GM21576 (cell line): ENCODE measurements around the gene PHETA1.

Source experiments
- ATAC-seq: cut with Tn5 transposase; IDR thresholded peaks from one replicate; pipeline ENCODE4 v1.9.1; 2021; ENCODE audit warnings: mild to moderate bottlenecking, moderate library complexity; ENCODE audit not compliant: unreplicated experiment

PHETA1 gene

DNA sequence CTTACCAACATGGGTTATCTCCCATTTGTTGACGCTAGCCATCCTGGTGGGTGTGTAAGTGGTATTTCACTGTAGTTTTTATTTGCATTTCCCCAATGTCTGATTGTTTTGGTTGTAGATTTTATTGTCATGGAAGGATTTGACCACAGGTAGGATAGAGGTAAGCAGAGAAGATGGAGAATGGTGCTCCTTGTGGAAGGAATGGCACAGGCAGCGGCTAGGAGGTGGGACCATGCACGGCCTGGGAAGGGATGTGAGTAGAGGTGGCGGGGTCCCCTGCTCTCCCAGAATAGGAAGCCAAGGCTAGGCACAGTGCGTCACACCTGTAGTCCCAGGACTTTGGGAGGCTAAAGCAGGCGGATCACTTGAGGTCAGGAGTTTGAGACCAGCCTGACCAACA lies 41.4 kb downstream of the PHETA1 start:
- ATAC-seq = no peak

DNA sequence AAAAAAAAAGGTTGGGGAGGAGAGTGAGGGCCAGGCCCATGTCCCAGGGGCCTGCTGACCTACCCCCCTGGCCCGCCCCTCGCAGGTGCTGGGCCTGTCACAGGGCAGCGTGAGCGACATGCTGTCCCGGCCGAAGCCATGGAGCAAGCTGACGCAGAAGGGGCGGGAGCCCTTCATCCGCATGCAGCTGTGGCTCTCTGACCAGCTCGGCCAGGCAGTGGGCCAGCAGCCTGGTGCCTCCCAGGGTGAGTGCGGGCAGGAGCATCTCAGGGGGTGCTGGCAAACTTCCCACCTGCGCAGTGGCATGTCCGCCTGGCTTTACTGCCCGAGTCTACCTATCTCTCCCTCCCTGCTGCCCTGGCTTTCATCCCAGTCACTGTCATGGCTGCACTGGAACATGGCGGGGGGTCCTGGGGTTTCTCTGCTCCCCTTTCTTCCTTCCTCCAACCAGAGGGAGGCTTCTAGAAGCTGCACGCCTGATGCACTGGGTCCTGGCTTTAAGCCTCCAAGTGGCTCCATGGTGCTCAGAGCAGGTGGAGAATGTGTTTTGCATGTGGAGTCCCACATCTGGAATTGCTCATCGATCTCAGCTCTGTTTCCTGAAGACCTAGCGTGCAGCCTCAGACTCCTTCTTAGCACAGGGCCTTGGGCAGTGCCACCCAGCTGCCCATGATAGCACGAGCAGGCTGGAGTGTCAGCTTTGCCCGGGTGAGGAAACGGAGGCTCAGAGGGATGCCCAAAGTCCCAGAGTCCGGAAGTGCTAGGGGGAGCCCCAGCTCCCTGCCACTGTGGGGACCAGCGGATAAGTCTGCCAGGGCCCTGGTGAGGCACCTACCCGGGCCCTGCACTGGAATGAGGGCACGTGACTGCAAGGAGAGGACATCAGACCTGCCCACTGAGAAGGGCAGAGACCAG lies 46.3 kb downstream of the PHETA1 start:
- no peak for ATAC-seq

DNA sequence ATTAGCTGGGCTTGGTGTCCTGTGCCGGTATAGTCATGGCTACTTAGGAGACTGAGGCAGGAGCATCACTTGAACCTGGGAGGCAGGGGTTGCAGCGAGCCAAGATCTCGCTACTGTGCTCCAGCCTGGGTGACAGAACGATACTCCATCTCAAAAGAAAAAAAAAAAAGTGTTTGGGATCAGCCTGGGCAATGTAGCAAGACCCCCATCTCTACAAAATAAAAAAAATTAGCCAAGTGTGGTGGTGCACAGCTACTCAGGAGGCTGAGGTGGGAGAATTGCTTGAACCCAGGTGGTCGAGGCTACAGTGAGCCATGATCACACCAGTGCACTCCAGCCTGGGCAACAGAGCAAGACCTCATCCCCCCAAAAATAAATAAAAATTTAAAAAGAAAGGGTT lies 47.6 kb downstream of the PHETA1 start:
- no peak for ATAC-seq

DNA sequence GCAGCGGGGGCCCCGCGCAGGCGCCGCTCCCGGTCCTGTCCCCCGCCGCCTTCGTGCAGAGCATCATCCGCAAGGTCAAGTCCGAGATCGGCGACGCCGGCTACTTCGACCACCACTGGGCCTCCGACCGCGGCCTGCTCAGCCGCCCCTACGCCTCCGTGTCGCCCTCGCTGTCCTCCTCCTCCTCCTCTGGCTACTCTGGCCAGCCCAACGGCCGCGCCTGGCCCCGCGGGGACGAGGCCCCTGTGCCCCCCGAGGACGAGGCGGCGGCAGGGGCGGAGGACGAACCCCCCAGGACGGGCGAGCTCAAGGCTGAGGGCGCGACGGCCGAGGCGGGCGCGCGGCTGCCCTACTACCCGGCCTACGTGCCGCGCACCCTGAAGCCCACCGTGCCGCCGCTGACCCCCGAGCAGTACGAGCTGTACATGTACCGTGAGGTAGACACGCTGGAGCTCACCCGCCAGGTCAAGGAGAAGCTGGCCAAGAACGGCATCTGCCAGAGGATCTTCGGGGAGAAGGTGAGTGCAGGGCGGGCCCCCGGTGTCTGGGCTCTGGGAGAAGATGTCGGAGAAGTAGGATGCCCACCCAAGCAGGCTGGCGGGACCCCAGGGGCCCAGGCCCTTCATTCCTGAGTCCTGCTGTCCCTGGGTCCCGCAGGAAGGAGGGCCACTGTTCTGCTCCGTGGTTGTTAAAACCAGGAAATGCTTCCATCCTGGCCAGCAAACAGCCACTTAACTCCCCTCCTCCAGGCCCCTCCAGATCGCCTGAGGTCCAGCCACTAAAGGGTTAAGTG lies 48.4 kb downstream of the PHETA1 start:
- no peak for ATAC-seq

DNA sequence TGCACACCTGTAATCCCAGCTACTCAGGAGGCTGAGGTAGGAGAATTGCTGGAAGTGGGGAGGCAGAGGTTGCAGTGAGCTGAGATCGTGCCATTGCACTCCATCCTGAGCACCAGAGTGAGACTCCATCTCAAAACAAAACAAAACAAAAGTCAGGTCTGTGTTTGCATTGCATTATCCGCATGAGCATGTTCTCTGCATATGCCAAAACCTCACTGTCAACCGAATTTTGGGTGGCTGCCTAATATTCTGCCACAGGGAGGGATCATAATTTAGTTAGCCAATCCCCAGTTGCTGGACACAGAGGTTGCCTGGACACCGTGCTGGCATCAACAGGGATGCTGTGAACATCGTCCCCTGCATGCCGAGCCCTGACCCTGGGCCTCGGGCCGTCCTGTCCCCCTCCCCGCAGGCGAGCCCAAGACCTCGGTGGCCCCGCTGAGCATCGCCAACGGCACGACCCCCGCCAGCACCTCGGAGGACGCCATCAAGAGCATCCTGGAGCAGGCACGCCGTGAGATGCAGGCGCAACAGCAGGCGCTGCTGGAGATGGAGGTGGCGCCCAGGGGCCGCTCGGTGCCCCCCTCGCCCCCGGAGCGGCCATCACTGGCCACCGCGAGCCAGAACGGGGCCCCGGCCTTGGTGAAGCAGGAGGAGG lies 49.2 kb downstream of the PHETA1 start:
- no peak for ATAC-seq

DNA sequence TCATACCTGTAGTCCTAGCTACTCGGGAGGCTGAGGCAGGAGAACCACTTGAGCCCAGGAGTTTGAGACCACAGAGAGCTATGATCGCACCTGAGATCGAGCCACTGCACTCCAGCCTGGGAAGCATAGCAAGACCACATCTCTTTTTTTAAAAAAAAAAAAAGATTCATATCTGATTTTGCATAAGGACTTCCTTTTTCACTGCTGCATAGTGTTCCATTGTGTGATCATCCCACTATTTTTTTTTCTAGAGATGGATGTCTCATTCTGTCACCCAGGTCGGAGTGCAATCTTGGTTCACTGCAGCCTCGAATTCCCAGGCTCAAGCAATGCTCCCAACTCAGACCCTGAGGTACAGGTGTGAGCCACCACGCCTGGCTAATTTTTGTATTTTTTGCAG lies 50.4 kb downstream of the PHETA1 start:
- ATAC-seq = no peak

DNA sequence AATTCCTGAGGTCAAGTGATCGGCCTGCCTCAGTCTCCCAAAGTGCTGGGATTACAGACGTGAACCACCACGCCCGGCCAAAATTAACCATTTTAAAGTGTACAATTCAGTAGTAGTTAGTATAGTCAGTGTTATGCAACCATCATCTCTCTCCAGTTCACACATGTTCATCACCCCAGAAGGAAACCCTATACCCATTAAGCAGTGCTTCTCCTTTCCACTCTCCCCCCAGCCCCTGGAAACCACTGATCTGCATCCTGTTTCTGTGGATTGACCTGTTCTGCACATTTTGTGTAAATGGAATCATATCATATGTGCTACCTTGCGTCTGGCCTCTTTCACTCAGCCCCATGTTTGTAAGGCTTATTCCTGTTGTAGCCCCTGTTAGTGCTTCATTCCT lies 52.2 kb downstream of the PHETA1 start:
- no peak for ATAC-seq

DNA sequence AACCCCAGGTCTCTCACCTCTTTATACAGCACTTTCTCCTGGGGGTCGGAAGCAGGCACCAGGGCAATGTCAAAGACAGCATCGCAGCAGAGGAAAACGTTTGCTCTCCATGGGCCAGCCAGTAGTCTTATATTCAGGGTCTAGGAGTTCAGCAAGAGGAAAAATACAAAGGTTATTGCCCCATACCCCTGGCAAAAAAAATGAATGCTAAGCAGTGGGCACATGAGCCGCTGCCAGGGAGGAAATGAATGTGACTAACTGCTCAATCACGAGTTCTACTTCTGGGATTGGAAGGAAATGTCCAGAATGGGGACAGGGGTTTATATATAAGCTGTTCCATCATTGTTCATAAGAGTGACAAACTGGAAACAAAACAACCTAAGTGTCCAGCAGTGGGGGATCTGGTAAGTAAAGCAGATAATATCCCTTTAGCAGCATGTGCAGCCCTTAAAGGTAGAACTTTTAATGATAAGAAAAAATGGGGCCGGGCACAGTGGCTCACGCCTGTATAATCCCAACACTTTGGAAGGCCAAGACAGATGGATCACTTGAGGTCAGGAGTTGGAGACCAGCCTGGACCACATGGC lies 53.8 kb downstream of the PHETA1 start:
- no peak for ATAC-seq

DNA sequence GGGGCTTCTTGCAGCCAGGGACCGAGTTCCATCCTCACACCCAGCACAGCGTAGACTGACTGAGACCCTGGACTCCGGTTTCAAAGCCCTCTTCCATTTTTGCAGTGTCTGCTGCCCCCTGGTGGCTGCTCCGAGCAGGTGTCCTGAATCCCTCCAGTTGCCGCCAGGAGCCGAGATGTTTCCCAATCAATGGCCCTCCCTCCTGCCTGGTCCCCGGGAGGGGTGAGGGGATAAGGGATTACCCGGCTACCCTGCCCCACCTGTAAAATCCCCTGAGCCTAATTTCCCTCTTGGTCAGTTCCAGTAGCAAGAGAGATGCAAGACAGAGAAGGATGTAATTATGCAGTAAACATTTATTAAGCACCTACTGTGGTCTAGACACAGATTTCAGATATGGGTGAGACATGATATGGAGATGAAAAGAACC lies 55.0 kb downstream of the PHETA1 start:
- ATAC-seq = no peak

DNA sequence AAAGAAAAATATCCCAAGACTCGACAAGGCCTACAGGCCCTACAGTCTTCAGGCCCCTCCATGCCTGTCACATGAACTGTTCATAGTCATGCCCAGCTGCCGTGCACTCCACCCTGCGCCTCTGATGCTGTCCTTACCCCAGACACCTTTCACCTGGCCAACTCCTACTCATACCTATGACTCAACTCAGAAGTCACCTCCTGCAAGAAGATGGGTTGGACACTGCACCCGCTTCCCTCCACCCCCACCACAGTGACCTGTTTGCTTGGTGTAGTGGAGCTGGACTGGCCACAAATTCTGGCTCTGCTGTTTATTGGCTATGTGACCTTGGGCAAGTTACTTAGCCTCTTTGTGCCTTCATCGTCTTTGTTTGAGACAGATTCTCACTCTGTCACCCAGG lies 56.2 kb downstream of the PHETA1 start:
- ATAC-seq = no peak

DNA sequence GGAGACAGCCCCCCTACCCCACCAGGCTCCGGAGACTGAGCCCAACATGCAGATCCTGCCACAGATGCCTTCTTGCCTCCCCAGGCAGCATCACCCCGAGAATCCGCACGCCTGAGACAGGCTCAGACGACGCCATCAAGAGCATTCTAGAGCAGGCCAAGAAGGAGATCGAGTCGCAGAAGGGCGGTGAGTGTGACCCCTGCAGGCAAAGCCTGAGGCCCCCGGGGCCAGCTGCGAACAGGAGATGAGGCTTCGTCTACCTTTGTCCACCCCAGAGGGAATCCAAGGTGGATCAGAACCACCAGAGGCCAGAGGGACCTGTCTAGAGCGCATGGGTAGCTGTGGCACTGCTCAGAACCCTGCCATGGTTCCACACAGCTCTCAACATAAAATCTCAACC lies 56.9 kb downstream of the PHETA1 start:
- ATAC-seq = no peak

DNA sequence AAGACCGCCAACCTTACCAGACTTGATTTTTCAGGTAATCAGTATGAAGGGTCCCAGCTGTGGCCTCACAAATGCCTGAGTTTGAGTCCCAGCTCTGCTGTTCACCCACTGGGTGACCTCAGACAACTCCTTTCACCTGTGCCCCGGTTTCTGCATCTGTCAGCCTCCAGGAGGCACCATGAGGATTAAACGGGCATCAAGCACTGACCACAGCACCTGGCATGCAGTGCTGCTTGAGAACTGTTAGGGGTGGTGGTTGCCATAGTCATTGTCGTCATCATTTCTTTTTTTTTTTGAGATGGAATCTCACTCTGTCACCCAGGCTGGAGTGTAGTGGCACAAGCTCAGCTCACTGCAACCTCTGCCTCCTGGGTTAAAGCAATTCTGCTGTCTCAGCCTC lies 57.9 kb downstream of the PHETA1 start:
- ATAC-seq = no peak
